H9 (cell line): ENCODE results near the gene TKTL1. TPM values are rescaled to one million over a fixed set of nuclear protein-coding genes. Genes with fewer than 3 reads are reported as not detected.

Experiments used
- DNase-seq: peaks from one replicate; pipeline ENCODE4 v3.0.0-alpha.2; 2017
- H2AFZ ChIP-seq: one replicate; pipeline ENCODE4 v1.6.1; 2013; ENCODE audit warnings: mild to moderate bottlenecking, low read length, control low read depth, moderate library complexity
- H2AK5ac ChIP-seq: 2 replicates; pipeline ENCODE4 v1.6.1; 2013; ENCODE audit warnings: low read length, control low read depth, mixed read lengths; ENCODE audit not compliant: insufficient read length
- H2BK120ac ChIP-seq: one replicate; pipeline ENCODE4 v1.6.1; 2013; ENCODE audit warnings: low read depth, mild to moderate bottlenecking, low read length, control low read depth, inconsistent platforms; ENCODE audit not compliant: poor library complexity, severe bottlenecking
- H2BK12ac ChIP-seq: 2 replicates; pipeline ENCODE4 v1.6.1; 2013; ENCODE audit warnings: low read length, control low read depth, mixed read lengths, low read depth; ENCODE audit not compliant: insufficient read length
- H2BK15ac ChIP-seq: 2 replicates; pipeline ENCODE4 v1.6.1; 2013; ENCODE audit warnings: low read depth, low read length, control low read depth
- H2BK20ac ChIP-seq: one replicate; pipeline ENCODE4 v1.6.1; 2013; ENCODE audit warnings: low read depth, mild to moderate bottlenecking, low read length, control low read depth, inconsistent platforms; ENCODE audit not compliant: poor library complexity, severe bottlenecking
- H2BK5ac ChIP-seq: 2 replicates; pipeline ENCODE4 v1.6.1; 2013; ENCODE audit warnings: low read length, control low read depth, mixed read lengths; ENCODE audit not compliant: insufficient read length
- H3K14ac ChIP-seq: 2 replicates; pipeline ENCODE4 v1.6.1; 2013; ENCODE audit warnings: low read length, control low read depth; ENCODE audit not compliant: insufficient read depth
- H3K18ac ChIP-seq: 2 replicates; pipeline ENCODE4 v1.6.1; 2013; ENCODE audit warnings: low read depth, mild to moderate bottlenecking, mixed read lengths, low read length, control low read depth; ENCODE audit not compliant: insufficient read length
- H3K23ac ChIP-seq: 2 replicates; pipeline ENCODE4 v1.6.1; 2013; ENCODE audit warnings: low read length, control low read depth, mixed read lengths, low read depth; ENCODE audit not compliant: insufficient read length
- H3K23me2 ChIP-seq: 2 replicates; pipeline ENCODE4 v1.6.1; 2013; ENCODE audit warnings: low read depth, mild to moderate bottlenecking, mixed read lengths, low read length, control low read depth; ENCODE audit not compliant: insufficient read length, poor library complexity, severe bottlenecking
- H3K27ac ChIP-seq: 2 replicates; pipeline ENCODE4 v1.5.1; 2013; ENCODE audit warnings: low read length, control low read depth, mixed read lengths, low read depth; ENCODE audit not compliant: insufficient read length
- H3K27me3 ChIP-seq: 2 replicates; pipeline ENCODE4 v1.6.1; 2013; ENCODE audit warnings: low read length, control low read depth, inconsistent platforms; ENCODE audit not compliant: insufficient read depth
- H3K4ac ChIP-seq: 2 replicates; pipeline ENCODE4 v1.6.1; 2013; ENCODE audit warnings: low read depth, mild to moderate bottlenecking, control low read depth, inconsistent platforms, low read length, moderate library complexity
- H3K4me1 ChIP-seq: 2 replicates; pipeline ENCODE4 v1.6.1; 2013; ENCODE audit warnings: low read length, control low read depth, inconsistent platforms; ENCODE audit not compliant: insufficient read depth
- H3K4me2 ChIP-seq: 2 replicates; pipeline ENCODE4 v1.6.1; 2013; ENCODE audit warnings: low read length, control low read depth, mixed read lengths; ENCODE audit not compliant: insufficient read length, insufficient read depth
- H3K56ac ChIP-seq: 2 replicates; pipeline ENCODE4 v1.6.1; 2013; ENCODE audit warnings: low read depth, mild to moderate bottlenecking, mixed read lengths, low read length, control low read depth; ENCODE audit not compliant: insufficient read length
- H3K79me1 ChIP-seq: 2 replicates; pipeline ENCODE4 v1.6.1; 2013; ENCODE audit warnings: low read depth, mild to moderate bottlenecking, moderate library complexity, low read length, control low read depth, inconsistent platforms; ENCODE audit not compliant: insufficient read depth, poor library complexity, severe bottlenecking
- H3K79me2 ChIP-seq: 2 replicates; pipeline ENCODE4 v1.6.1; 2013; ENCODE audit warnings: low read length, control low read depth, inconsistent platforms; ENCODE audit not compliant: insufficient read depth
- H3K9ac ChIP-seq: 2 replicates; pipeline ENCODE4 v1.6.1; 2013; ENCODE audit warnings: low read length, control low read depth, mixed read lengths; ENCODE audit not compliant: insufficient read length; ENCODE audit errors: extremely low read depth
- H3K9me3 ChIP-seq: one replicate; pipeline ENCODE4 v1.6.1; 2013; ENCODE audit warnings: low read depth, low read length, inconsistent platforms; ENCODE audit not compliant: control insufficient read depth
- H3T11ph ChIP-seq: one replicate; pipeline ENCODE4 v1.6.1; 2013; ENCODE audit warnings: mild to moderate bottlenecking, low read length, control low read depth, inconsistent platforms
- H4K20me1 ChIP-seq: one replicate; pipeline ENCODE4 v1.6.1; 2013; ENCODE audit not compliant: control insufficient read depth, insufficient read length, insufficient read depth
- H4K5ac ChIP-seq: 2 replicates; pipeline ENCODE4 v1.6.1; 2013; ENCODE audit warnings: low read depth, mild to moderate bottlenecking, mixed read lengths, low read length, control low read depth; ENCODE audit not compliant: insufficient read length
- H4K8ac ChIP-seq: replicated peaks from 2 replicates; pipeline ENCODE4 v1.6.1; 2013; ENCODE audit warnings: low read length, control low read depth, mixed read lengths, low read depth; ENCODE audit not compliant: insufficient read length
- H4K91ac ChIP-seq: 2 replicates; pipeline ENCODE4 v1.6.1; 2013; ENCODE audit warnings: low read depth, mild to moderate bottlenecking, moderate library complexity, mixed read lengths, low read length, control low read depth; ENCODE audit not compliant: insufficient read length
- H3K27ac Mint-ChIP-seq, 3 experiments: 2 replicates in 2 of 3; 3 replicates in 1 of 3; pipeline ENCODE4 v1.8.0; 2020 to 2021; ENCODE audit warnings: mixed read lengths in 3 of 3, mild to moderate bottlenecking in 1 of 3, moderate library complexity in 1 of 3
- H3K27me3 Mint-ChIP-seq: 2 replicates; pipeline ENCODE4 v1.8.0; 2021; ENCODE audit warnings: low read depth, mild to moderate bottlenecking, moderate library complexity, mixed read lengths
- H3K36me3 Mint-ChIP-seq, 3 experiments: 2 replicates in 2 of 3; 3 replicates in 1 of 3; pipeline ENCODE4 v1.8.0; 2020 to 2021; ENCODE audit warnings: low read depth in 3 of 3, mixed read lengths in 3 of 3; ENCODE audit not compliant: insufficient read depth in 1 of 3
- H3K4me1 Mint-ChIP-seq, 2 experiments: 2 replicates each; pipeline ENCODE4 v1.8.0; 2020; ENCODE audit warnings: mixed read lengths in 2 of 2
- H3K4me3 Mint-ChIP-seq, 2 experiments: 2 replicates in 1 of 2; 3 replicates in 1 of 2; pipeline ENCODE4 v1.8.0; 2020 to 2021; ENCODE audit warnings: mild to moderate bottlenecking in 2 of 2, mixed read lengths in 2 of 2, moderate library complexity in 1 of 2
- H3K9me3 Mint-ChIP-seq, 2 experiments: 2 replicates in 1 of 2; 3 replicates in 1 of 2; pipeline ENCODE4 v1.8.0; 2020; ENCODE audit warnings: mild to moderate bottlenecking in 2 of 2, mixed read lengths in 2 of 2, moderate library complexity in 1 of 2
- CTCF ChIP-seq: fragments of 200-600 bp; sonication (generic); conservative IDR thresholded peaks from 3 replicates; pipeline ENCODE4 v1.8.0; 2021; ENCODE audit warnings: antibody characterized with exemption, mild to moderate bottlenecking
- WGBS: extraction: QIAGEN DNeasy Blood & Tissue Kit; methylation state at CpG from one replicate; pipeline ENCODE4 v1.1.7; 2013; ENCODE audit warnings: missing lambda C conversion rate, low lambda C conversion rate, mixed read lengths; ENCODE audit not compliant: insufficient read length; ENCODE audit errors: extremely low coverage; 5-methylcytosine and 5-hydroxymethylcytosine counted together
- total RNA-seq: library from RNA; stranded (reverse); gene quantifications from 2 replicates; pipeline ENCODE4 v1.2.1, GENCODE V29; 2021

Gene TKTL1
- total RNA-seq, 1 experiment from 2014 or later, result not detected

GRCh38 chrX:154353172-154353843, 57.7 kb downstream of the TKTL1 start:
- H3K56ac ChIP-seq, result no peak overlapping the region
- no peak overlapping the region for H2BK5ac ChIP-seq
- no peak overlapping the region for H3K27ac ChIP-seq
- no peak overlapping the region for H3K18ac ChIP-seq
- Mint-ChIP-seq H3K36me3 (peaks cover 34 to 85% (median 71%) of the 10 kb centered on the region in 3 experiments; a peak in 6 of 7 replicates), H3K4me1 (no peaks in the 10 kb centered on the region), H3K9me3 (peaks cover 44 to 56% of the 10 kb centered on the region in 2 experiments), H3K27me3 (peaks cover 2% of the 10 kb centered on the region), H3K4me3 (no peak overlapping the region), H3K27ac (no peak overlapping the region)
- H3K23me2 ChIP-seq, result no peaks in the 10 kb centered on the region
- H2BK20ac ChIP-seq, result no peak overlapping the region
- H4K8ac ChIP-seq, result no peak overlapping the region
- H3K9me3 ChIP-seq, result peaks cover 24% of the 10 kb centered on the region
- no peak overlapping the region for H3K9ac ChIP-seq
- H4K5ac ChIP-seq, result no peak overlapping the region
- no peak overlapping the region for H3K4ac ChIP-seq
- H2BK120ac ChIP-seq, result no peak overlapping the region
- H2BK15ac ChIP-seq, result no peak overlapping the region
- no peak for TF ChIP-seq CTCF
- no peak overlapping the region for H4K91ac ChIP-seq
- no peak overlapping the region for H3K4me2 ChIP-seq
- no peak overlapping the region for H2BK12ac ChIP-seq
- no CpG with 5 or more reads among the region's 24 CpGs for WGBS
- no peaks in the 10 kb centered on the region for H3K79me2 ChIP-seq
- no peak overlapping the region for H3K23ac ChIP-seq
- no peak overlapping the region for H2AK5ac ChIP-seq
- H4K20me1 ChIP-seq, result peaks cover 3% of the 10 kb centered on the region
- no peaks in the 10 kb centered on the region for H3K27me3 ChIP-seq
- H3K4me1 ChIP-seq, result no peaks in the 10 kb centered on the region
- no peak overlapping the region for H2AFZ ChIP-seq
- DNase-seq, result no peak
- no peaks in the 10 kb centered on the region for H3K79me1 ChIP-seq
- no peak overlapping the region for H3T11ph ChIP-seq
- H3K14ac ChIP-seq, result no peak overlapping the region
